Prostate gland (tissue), 2 donors: ENCODE results near the gene TMED5. TPM values are rescaled to one million over a fixed set of nuclear protein-coding genes. Genes with fewer than 3 reads are reported as not detected.
A peak's percentile ranks its signal among the peaks of the same experiment; 100 is the strongest.
"Not testable (repeated sequence)": the region's sequence is repeated elsewhere in the genome, so short reads cannot be mapped to it uniquely, and the experiment has no call there.

Experiments
- DNase-seq: peaks from one replicate; pipeline ENCODE4 v3.0.0-alpha.2; 2019; ENCODE audit warnings: low spot score
- H3K27ac ChIP-seq, 2 donors: fragments of 200-600 bp; sonication (generic); 2 replicates each; pipeline ENCODE4 v1.5.1; 2017 to 2019
- H3K27me3 ChIP-seq: fragments of 200-600 bp; sonication (generic); replicated peaks from 2 replicates; pipeline ENCODE4 v1.5.1; 2019; ENCODE audit not compliant: insufficient read depth
- H3K36me3 ChIP-seq, 2 donors: fragments of 200-600 bp; sonication (generic); 1 replicate in 1 of 2; 2 replicates in 1 of 2; pipeline versions ENCODE4 v1.5.1 to v1.8.1; 2017 to 2019
- H3K4me1 ChIP-seq: fragments of 200-600 bp; sonication (generic); replicated peaks from 2 replicates; pipeline ENCODE4 v1.5.1; 2019
- H3K4me3 ChIP-seq, 2 donors: fragments of 200-600 bp; sonication (generic); 2 replicates each; pipeline ENCODE4 v1.5.1; 2017 to 2019
- H3K9me3 ChIP-seq: fragments of 200-600 bp; sonication (generic); 2 replicates; pipeline ENCODE4 v1.5.1; 2017
- CTCF ChIP-seq, 4 experiments: fragments of 200-600 bp in 2 of 4; fragments of 450-650 bp in 2 of 4; sonication (generic) in 2 of 4; IDR thresholded peaks; 1 replicate in 3 of 4; 2 replicates in 1 of 4; pipeline ENCODE4 v1.5.1; 2016 to 2019; ENCODE audit warnings: antibody characterized with exemption in 4 of 4, mild to moderate bottlenecking in 2 of 4, moderate library complexity in 2 of 4
- POLR2A ChIP-seq: fragments of 450-650 bp; IDR thresholded peaks from one replicate; pipeline ENCODE4 v1.6.1; 2016; ENCODE audit warnings: antibody characterized with exemption, mild to moderate bottlenecking
- POLR2AphosphoS5 ChIP-seq: sonication (generic); formaldehyde crosslinking; IDR thresholded peaks from one replicate; pipeline ENCODE4 v1.6.1; 2017; ENCODE audit warnings: antibody characterized with exemption
- WGBS: methylation state at CpG from one replicate; pipeline ENCODE4 v1.1.5; 2018; 5-methylcytosine and 5-hydroxymethylcytosine counted together
- intact Hi-C: fragments of 100-400 bp; cut with DNase I; formaldehyde crosslinking; loops from one replicate; pipeline ENCODE4 v1.14.2; 2022
- total RNA-seq, 2 donors: library from RNA; depleted of rRNA; stranded (reverse); fragments of >200 nt; gene quantifications; one replicate each; pipeline ENCODE4 v1.1.0, GENCODE V29; 2016

The TMED5 gene
- total RNA-seq, 2 donors from 2014 or later, result 59.0 to 59.8 TPM

- whole genome bisulfite sequencing, result 84% methylated on average over 1 of the region's 1 CpG
- DNase-seq, result no peak
- no peaks in the 10 kb centered on the region for H3K9me3 ChIP-seq
Measured at GRCh38 chr1:93186667-93187066, 6.5 kb upstream of the TMED5 start.

GRCh38 chr1:93180723-93181613, 755 bp upstream of the TMED5 start, which contains the start of gene CCDC18:
Gene CCDC18 (plus strand): TSS chr1:93180724. CDS start chr1:93183362, 2,638 bp downstream.
- Histone ChIP-seq H3K27ac (peak within 1 kb of the TSS; percentile 98 to 100), H3K4me1 (peaks cover 7% of the 10 kb centered on the region), H3K4me3 (peak within 1 kb of the TSS; percentile 89 to 97), H3K9me3 (no peaks in the 10 kb centered on the region), H3K27me3 (no peaks in the 10 kb centered on the region), H3K36me3 (no peaks in the 10 kb centered on the region)
- WGBS, result 3% methylated on average over 42 of the region's 43 CpGs
- intact Hi-C loops, result loop anchor here (5.0 kb wide), 1 partner anchor 104 kb away; the partner anchor contains the start of gene MTF2
- TF ChIP-seq POLR2A (no peak), CTCF (IDR thresholded peaks at IDR 0.05) (no peak), POLR2AphosphoS5 (no peak)
- no peak for DNase-seq

More at GRCh38 chr1:93186667-93187066, 6.5 kb upstream of the TMED5 start:
- H3K27ac ChIP-seq, result no peak overlapping the region
- no peaks in the 10 kb centered on the region for H3K4me1 ChIP-seq
- intact Hi-C loops, result no loop called here
- no peak overlapping the region for H3K4me3 ChIP-seq
- H3K27me3 ChIP-seq, result no peaks in the 10 kb centered on the region
- TF ChIP-seq POLR2AphosphoS5 (no peak), CTCF (IDR thresholded peaks at IDR 0.05) (no peak), POLR2A (no peak)
- no peaks in the 10 kb centered on the region for H3K36me3 ChIP-seq

- intact Hi-C loops, result no loop called here
- WGBS, result 19% methylated on average over 5 of the region's 5 CpGs
Measured at GRCh38 chr1:93178418-93178817, 1.8 kb downstream of the TMED5 start.

GRCh38 chr1:93177991-93178390, 2.2 kb downstream of the TMED5 start:
- TF ChIP-seq POLR2AphosphoS5, result no peak
- no peak for TF ChIP-seq CTCF (IDR thresholded peaks at IDR 0.05)
- TF ChIP-seq POLR2A, result no peak
- intact Hi-C loops, result no loop called here
- WGBS, result 24% methylated on average over 4 of the region's 4 CpGs
- Histone ChIP-seq H3K4me1 (peaks cover 7% of the 10 kb centered on the region), H3K27me3 (no peaks in the 10 kb centered on the region), H3K27ac (no peak overlapping the region), H3K4me3 (peak overlapping the region in 1 of 2 donors; percentile 89), H3K36me3 (no peaks in the 10 kb centered on the region), H3K9me3 (no peaks in the 10 kb centered on the region)
- DNase-seq, result no peak

More at GRCh38 chr1:93178418-93178817, 1.8 kb downstream of the TMED5 start:
- Histone ChIP-seq H3K27me3 (no peaks in the 10 kb centered on the region), H3K27ac (no peak overlapping the region), H3K36me3 (no peaks in the 10 kb centered on the region), H3K4me1 (peaks cover 7% of the 10 kb centered on the region), H3K9me3 (no peaks in the 10 kb centered on the region), H3K4me3 (peak overlapping the region; percentile 7 to 89)
- TF ChIP-seq POLR2A (no peak), POLR2AphosphoS5 (no peak), CTCF (IDR thresholded peaks at IDR 0.05) (no peak)
- DNase-seq, result no peak

GRCh38 chr1:93174638-93175037, 5.6 kb downstream of the TMED5 start:
- H3K9me3 ChIP-seq, H3K4me3 ChIP-seq, H3K36me3 ChIP-seq, H3K4me1 ChIP-seq, H3K27ac ChIP-seq, H3K27me3 ChIP-seq, intact Hi-C loops, DNase-seq: not testable (repeated sequence)
- WGBS, result 97% methylated on average over 3 of the region's 3 CpGs
